Suprapubic skin (tissue), 4 donors: ENCODE results near the gene PFKP.

Source experiments
- EP300 ChIP-seq: sonication (generic); formaldehyde crosslinking; IDR thresholded peaks from one replicate; pipeline ENCODE4 v1.6.1; 2017; ENCODE audit warnings: antibody characterized with exemption
- POLR2A ChIP-seq, 2 donors: fragments of 450-650 bp; IDR thresholded peaks; one replicate each; pipeline ENCODE4 v1.6.1; 2017; ENCODE audit warnings: antibody characterized with exemption in 2 of 2, mild to moderate bottlenecking in 2 of 2, moderate library complexity in 2 of 2
- POLR2AphosphoS5 ChIP-seq, 3 donors: sonication (generic); formaldehyde crosslinking; IDR thresholded peaks; one replicate each; pipeline ENCODE4 v1.6.1; 2017; ENCODE audit warnings: antibody characterized with exemption in 3 of 3
- TF ChIP-seq, protein P1 (sequence below), 2 donors: fragments of 200-600 bp in 1 of 2; fragments of 450-650 bp in 1 of 2; sonication (generic) in 1 of 2; IDR thresholded peaks; one replicate each; pipeline ENCODE4 v1.5.1; 2016 to 2019; ENCODE audit warnings: antibody characterized with exemption in 2 of 2, mild to moderate bottlenecking in 1 of 2, moderate library complexity in 1 of 2

DNA sequence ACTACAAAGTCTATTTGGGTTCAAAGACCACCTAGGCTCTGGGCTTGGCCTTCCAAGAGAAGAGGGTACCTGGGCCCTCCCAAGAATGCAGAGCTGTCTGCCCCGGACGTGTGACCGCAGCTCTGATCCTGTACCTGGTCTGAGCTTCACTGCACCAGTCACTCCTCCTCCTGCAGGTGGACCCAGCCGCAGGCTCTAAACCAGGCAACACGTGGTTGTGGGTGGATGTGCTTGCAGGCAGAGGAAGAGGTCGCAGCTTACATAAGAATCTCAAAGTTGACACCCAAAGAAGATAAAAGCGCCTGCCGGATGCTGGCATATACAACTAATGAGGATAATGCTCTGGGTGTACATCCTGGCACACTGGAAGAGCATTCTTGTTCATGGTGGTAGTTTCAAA lies 9.4 kb upstream of the PFKP start:
- TF ChIP-seq, protein P1, sequence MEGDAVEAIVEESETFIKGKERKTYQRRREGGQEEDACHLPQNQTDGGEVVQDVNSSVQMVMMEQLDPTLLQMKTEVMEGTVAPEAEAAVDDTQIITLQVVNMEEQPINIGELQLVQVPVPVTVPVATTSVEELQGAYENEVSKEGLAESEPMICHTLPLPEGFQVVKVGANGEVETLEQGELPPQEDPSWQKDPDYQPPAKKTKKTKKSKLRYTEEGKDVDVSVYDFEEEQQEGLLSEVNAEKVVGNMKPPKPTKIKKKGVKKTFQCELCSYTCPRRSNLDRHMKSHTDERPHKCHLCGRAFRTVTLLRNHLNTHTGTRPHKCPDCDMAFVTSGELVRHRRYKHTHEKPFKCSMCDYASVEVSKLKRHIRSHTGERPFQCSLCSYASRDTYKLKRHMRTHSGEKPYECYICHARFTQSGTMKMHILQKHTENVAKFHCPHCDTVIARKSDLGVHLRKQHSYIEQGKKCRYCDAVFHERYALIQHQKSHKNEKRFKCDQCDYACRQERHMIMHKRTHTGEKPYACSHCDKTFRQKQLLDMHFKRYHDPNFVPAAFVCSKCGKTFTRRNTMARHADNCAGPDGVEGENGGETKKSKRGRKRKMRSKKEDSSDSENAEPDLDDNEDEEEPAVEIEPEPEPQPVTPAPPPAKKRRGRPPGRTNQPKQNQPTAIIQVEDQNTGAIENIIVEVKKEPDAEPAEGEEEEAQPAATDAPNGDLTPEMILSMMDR (IDR thresholded peaks at IDR 0.05) = no peak
- no peak for TF ChIP-seq POLR2A (IDR thresholded peaks at IDR 0.05)
- TF ChIP-seq POLR2AphosphoS5 (IDR thresholded peaks at IDR 0.05) = no peak
- no peak for TF ChIP-seq EP300
